NCI-H2107 treated with DMSO at 0.1 percent for 48 hours (cell line): ENCODE measurements around the gene TEAD3.

Experiments
- DNase-seq: peaks from one replicate; lab custom pipeline; 2025; ENCODE audit not compliant: unreplicated experiment; lab: John Stamatoyannopoulos, UW

Gene TEAD3

GRCh38 chr6:35477028-35477427 is 19.9 kb downstream of the TEAD3 start:
- DNase-seq = no peak

DNA sequence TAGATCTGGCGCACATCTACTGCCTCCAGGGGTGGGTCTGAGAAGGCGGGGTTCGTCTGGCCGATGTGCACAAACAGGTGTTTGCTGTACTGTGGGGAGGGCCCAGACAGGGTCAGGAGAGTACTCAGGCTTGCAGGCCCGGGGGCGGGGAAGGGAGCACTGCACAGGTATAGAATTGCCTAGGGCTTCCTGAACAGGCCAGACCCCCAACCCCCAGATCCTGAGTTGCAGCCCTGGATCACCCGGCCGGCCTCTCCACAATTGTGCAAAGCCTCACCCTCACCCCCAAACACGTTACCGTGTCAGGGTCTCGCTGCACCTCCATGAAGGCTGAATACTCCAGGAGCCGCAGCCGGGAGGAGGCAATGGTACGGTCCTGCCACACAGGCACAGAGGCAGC is 20.9 kb downstream of the TEAD3 start:
- no peak for DNase-seq

GRCh38 chr6:35475573-35475972 is 21.3 kb downstream of the TEAD3 start:
- no peak for DNase-seq

- no peak for DNase-seq
Observed at GRCh38 chr6:35474942-35475570, 21.8 kb downstream of the TEAD3 start.

- DNase-seq = no peak
Observed at GRCh38 chr6:35474131-35474941, 22.5 kb downstream of the TEAD3 start.

GRCh38 chr6:35473850-35474130 is 23.1 kb downstream of the TEAD3 start:
- DNase-seq = no peak

- no peak for DNase-seq
Observed at GRCh38 chr6:35473075-35473849, 23.6 kb downstream of the TEAD3 start.

GRCh38 chr6:35471836-35472345 is 25.0 kb downstream of the TEAD3 start:
- no peak for DNase-seq

GRCh38 chr6:35470663-35471120 is 26.2 kb downstream of the TEAD3 start:
- DNase-seq = no peak

DNA sequence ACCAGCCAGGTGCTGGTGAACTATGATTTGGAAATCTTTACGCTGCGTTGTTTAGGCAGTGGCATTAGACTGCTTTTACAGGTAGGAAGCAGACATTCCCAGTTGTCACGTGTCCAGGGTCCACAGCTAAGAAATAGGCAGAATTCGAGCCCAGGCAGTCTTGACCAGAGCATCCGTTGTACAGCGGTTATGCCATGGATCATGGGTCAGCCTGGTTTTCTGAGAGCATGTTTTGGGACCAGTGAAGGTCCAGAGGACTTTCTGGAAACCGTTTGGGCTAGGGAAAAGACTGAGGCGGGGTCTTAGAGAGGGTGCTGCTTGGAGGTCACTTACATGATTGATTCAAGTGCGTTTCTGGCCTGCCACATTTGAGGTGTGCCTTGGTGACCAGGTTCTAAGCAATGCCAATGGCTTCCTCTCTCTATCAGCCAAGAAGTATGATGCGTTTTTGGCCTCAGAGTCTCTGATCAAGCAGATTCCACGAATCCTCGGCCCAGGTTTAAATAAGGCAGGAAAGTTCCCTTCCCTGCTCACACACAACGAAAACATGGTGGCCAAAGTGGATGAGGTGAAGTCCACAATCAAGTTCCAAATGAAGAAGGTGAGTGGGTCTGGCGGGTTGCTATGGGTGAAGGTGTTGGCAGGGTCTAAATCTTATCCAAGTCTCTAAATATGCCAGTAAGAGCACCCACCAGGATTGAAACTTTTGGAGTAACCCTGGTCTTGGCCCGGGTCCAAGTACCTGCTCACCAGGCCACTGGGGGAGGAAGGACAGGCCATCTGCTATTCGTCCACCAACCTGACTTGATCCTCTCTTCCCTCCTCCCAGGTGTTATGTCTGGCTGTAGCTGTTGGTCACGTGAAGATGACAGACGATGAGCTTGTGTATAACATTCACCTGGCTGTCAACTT is 26.9 kb downstream of the TEAD3 start:
- no peak for DNase-seq

DNA sequence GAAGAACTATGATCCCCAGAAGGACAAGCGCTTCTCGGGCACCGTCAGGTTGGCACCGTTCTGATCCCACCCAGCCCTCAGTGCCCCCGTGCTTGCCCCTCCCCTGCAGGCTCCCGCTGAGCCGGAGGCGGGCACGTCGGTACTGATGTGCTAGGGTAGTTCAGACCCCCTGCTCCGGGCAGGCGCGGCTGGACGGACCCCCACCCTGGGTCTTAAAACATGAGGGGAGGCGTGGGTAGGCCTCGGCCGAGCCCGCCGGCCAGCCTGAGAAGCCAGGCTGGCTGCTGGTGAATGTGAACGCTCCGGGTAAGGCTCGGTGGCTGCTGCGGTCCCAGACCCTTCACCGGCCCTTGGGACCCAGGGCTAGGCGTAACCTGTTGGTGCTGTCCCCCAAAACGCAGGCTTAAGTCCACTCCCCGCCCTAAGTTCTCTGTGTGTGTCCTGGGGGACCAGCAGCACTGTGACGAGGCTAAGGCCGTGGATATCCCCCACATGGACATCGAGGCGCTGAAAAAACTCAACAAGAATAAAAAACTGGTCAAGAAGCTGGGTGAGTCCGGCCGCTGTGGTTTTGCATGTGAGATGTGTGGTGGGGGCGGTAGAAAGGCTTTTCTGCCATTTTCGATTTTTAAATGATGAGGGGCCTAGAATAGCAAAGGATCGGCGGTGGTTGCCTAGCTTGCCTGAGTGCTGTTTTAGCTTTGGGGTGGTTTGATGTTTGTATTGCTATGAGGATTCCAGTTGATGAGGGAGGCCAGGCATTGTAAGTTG is 27.7 kb downstream of the TEAD3 start:
- DNase-seq = no peak

- peak; percentile 64 for DNase-seq
Observed at GRCh38 chr6:35468181-35468979, 28.5 kb downstream of the TEAD3 start, which contains the start of gene RPL10A. TSS of gene RPL10A (plus strand) at chr6:35468401. CDS start at chr6:35468435, 34 bp downstream.

DNA sequence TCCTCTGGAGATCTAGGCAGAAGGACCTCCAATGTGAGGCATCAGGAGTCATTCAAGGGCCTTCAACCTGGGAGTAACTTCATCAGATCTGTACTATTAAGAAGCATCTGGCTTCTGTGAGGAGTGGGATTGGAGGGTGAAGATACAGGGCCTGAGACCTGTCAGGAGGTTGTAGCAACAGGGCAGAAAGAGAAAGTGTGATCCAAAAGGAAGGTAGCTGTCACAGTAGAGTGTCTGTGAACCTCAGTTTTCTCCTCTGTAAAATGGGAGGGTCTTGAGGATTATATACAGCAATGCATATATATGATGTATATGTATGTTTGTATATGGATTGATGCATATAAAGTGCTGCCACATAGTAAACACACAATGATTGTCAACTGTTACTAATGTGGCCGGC is 31.2 kb downstream of the TEAD3 start:
- no peak for DNase-seq

GRCh38 chr6:35463292-35463691 is 33.6 kb downstream of the TEAD3 start:
- DNase-seq = no peak

GRCh38 chr6:35461270-35461669 is 35.6 kb downstream of the TEAD3 start:
- DNase-seq = no peak

DNA sequence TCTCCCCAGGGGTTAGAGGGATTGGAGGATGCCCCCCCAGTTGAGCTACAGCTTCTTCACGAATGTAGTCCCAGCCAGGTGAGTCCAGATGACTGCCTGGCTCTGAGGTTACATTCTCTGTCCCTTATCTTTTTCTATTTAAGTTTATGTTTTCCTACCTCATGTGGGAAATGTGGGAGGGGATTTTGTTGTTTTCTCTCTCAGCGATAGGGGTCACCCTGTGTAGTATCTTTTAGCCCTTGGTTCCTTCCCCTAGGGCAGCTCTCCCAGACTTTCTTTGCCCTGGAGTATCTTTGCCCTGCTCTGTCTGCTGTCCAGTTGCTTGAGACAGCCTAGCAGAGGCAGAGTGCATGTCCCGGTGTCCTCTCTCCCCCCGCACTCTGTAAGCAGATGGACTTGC is 39.0 kb downstream of the TEAD3 start:
- DNase-seq = peak; percentile 3

DNA sequence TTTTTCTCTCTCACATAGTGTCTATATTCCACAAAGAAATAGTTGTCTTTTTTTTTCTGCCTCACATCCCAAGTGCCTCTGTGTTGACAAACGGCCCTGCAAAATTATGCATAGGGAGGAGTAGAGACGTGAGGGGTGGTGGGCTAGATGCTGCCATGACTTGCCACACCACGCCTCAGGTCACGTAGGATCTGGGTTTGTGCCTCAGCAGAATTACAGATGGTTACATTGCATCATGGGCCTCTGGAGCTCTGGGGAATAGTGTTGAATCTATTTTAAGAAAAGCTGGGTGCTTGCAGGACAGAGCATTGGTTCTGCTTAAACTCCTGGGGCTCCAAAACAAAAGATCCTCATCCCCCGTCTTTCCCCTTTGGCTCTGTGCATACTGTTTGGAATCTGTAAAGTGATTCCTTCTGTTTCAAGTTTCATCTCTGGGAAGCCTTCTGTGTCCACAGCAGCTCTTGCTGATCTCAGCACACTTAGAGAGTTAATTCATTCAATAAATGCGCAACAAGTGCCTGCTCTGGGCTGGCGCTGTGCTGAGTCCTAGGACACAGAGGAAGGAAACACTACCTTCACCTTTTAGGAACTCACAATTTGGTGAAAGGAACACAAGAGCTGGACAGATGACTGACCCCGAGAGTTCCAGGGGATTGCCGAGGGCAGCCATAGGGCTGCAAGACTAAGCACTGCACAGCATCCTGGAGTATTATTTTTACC is 42.3 kb downstream of the TEAD3 start:
- DNase-seq = peak; percentile 24

DNA sequence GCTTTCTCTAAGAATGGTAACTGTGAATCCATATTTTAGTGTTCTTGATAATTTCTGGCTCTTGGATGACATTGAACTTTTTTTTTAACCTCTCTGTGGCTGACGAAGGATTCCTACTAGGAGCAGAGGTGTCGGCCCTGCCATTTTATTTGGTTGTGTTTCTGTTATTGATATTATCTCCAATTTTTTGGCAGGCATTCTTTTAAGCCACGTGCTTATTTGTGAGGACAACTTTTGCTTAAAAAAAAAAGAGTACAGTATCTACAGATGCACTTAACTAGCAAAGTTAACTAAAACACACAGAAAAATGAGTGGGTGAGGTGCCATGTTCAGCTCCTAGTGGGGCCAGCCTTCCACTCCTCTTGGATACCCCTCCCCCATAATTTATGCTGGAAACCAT is 43.6 kb downstream of the TEAD3 start:
- DNase-seq = no peak
